Right ventricle myocardium superior (tissue), 1 donor: ENCODE results near the gene MRC2. TPM values are rescaled to one million over a fixed set of nuclear protein-coding genes. Genes with fewer than 3 reads are reported as not detected.

Experiments
- ATAC-seq: fragments of 200-7000 bp; cut with Tn5 transposase; one replicate; pipeline ENCODE4 v1.9.1; 2020; ENCODE audit warnings: mild to moderate bottlenecking; ENCODE audit not compliant: poor library complexity
- DNase-seq: peaks from one replicate; pipeline ENCODE4 v3.0.0-alpha.2; 2020
- intact Hi-C: fragments of 100-400 bp; cut with DNase I; formaldehyde crosslinking; loops from one replicate; pipeline ENCODE4 v1.11.2; 2022
- total RNA-seq: library from RNA; stranded (reverse); fragmentation: NEBNext Ultra II Directional; extraction: Animal tissue kit (Norgen Biotek cat#: 25700); gene quantifications from one replicate; pipeline ENCODE4 v1.2.1, GENCODE V29; 2021
- donor health status: DM: no; HTN: yes; CAD: no; lungs with severe emphysema.

The MRC2 gene
- total RNA-seq, 1 donor from 2014 or later, result 23.0 TPM

GRCh38 chr17:62655656-62656055, 28.2 kb downstream of the MRC2 start:
- DNase-seq (no peak), ATAC-seq (no peak)
- intact Hi-C loops, result no loop called here

GRCh38 chr17:62656446-62656845, 29.0 kb downstream of the MRC2 start:
- ATAC-seq (no peak), DNase-seq (no peak)
- intact Hi-C loops, result no loop called here

- intact Hi-C loops, result no loop called here
- no peak for ATAC-seq
- no peak for DNase-seq
Observed at GRCh38 chr17:62657145-62657665, 29.7 kb downstream of the MRC2 start.

DNA sequence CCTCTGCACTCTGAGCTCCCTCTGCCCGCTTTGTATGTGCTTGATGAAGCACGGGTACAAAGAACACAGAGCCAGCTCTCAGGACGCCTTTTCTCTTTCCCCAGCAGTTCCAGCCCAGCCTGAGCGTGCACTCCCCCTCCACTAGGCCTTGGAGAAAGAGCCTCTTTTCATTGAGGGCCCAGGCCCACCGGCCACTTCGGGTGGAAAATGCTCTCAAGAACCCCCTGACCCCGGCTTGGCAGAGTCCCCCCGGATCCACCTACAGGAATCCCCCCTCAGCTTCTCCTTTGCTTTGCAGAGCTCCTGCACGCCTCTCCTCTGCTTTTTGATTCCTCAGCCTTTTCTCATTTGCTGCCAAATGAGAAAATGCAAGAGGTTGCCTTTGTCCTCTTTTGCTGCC, 30.2 kb downstream of the MRC2 start:
- no peak for DNase-seq
- ATAC-seq, result no peak
- intact Hi-C loops, result no loop called here

DNA sequence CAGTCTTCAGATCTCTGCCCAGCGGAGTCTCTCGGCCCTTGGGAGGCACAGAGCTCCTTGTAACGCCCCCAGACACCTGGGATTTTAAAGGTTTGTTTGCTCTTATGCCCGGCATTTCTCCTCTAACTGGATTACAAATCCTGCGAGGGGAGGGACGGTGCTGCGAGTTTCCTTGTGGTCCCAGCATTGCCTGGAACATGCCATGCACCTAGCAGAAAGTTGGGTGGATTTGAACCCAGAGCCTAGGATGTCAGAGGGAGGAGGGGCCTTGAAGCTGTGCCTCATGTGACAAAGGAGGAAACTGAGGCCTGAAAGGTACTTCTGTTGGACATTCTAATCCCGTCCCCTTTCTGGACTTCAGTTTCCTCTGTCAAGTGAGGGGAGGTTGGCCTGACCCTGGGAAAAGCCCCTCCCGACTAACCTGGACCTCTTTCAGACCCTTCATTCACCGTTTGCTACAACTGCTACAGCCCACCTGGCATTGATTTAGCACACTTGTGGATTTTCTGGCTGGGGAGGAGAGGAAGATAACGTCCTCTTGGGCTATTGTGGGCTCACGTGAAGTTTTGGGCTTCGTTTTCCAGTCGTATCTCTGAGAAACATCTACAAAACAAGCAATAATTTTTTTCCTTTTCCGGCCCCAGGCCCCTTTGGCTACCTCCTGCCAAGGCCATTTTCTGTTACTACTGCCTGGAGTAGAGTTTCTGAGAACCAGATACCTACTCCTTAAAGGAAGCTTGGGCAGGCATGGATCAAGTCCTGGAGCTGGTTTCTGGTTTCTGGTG, 30.9 kb downstream of the MRC2 start:
- DNase-seq, result no peak
- ATAC-seq, result no peak
- intact Hi-C loops, result no loop called here

DNA sequence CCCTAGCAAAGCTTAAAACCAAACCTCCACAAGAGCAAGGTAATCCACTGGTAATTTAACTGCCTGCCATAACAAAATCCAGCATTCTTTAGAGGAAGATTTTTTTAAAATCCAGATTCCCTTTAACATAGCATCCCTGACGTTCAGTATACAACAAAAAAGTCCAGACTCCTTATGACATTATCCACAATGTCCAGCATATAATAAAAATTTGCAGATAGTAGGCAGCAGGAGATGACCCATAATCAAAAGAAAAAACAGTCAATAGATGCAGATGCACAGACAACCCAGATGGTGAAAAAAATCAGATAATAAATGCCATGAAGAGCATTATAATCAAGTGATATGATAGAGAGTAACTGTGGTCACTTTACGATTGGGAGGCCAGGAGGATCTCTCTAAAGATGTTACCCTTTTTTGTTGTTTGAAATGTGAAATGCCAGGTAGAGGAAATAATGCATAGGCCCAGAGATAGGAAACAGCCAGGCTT, 33.2 kb downstream of the MRC2 start:
- DNase-seq (no peak), ATAC-seq (no peak)
- intact Hi-C loops, result no loop called here

GRCh38 chr17:62661337-62661736, 33.9 kb downstream of the MRC2 start:
- ATAC-seq, result no peak
- intact Hi-C loops, result no loop called here
- DNase-seq, result no peak

DNA sequence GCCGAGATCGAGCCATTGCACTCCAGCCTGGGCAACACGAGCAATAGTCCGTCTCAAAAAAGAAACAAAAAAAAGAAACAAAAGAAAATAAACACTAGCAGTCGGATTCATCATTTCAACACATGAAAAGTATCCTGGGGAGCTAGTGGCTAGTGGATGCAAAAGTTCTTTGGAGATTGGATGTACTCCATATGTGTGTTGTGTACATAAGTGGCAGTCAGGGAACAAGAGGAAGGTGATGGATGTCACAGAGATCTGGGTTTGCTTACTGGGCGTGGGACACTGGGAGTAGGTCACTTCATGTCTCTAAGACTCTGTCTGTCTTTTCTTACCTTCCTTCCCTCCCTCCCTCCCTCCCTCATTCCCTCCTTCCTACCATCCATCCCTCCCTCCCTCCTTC, 35.4 kb downstream of the MRC2 start:
- no peak for ATAC-seq
- intact Hi-C loops, result no loop called here
- DNase-seq, result no peak

DNA sequence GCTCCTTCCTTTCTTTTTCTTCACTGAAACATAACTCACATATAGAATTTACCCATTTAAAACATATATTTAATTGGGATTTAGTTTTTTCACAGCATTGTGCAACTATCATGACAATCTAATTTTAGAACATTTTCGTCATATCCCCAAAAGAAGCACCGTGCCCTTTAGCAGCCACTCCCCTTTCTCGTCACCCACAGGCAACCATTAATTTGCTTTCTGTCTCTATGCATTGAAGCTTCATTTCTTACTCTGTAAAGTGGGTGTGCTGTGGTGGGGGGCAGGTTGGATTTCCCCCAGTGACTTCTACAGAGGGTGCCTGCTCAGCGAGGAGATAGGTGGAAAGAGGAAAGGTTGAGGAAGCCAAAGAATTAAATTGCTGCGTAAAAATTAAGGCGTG, 35.8 kb downstream of the MRC2 start:
- intact Hi-C loops, result no loop called here
- no peak for ATAC-seq
- no peak for DNase-seq

DNA sequence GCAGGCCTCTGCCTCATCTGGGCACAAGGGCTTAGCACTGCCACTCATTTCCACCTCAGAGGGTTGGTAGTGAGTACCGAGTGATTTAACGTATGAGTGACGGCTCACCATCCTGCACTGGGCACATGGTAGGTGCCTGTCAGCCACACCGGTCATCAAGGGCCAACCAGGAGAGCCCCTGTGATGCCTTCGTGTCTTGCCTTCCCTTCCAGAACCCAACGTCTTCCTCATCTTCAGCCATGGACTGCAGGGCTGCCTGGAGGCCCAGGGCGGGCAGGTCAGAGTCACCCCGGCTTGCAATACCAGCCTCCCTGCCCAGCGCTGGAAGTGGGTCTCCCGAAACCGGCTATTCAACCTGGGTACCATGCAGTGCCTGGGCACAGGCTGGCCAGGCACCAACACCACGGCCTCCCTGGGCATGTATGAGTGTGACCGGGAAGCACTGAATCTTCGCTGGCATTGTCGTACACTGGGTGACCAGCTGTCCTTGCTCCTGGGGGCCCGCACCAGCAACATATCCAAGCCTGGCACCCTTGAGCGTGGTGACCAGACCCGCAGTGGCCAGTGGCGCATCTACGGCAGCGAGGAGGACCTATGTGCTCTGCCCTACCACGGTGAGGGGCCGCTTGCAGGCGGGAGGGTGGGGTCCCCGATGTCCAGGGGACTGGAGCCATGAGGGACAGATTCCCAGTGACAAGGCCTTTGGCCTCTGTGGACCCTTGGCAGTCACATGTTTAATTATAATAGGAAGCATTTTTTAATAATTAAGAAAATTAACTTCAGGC, 37.1 kb downstream of the MRC2 start:
- ATAC-seq (no peak), DNase-seq (no peak)
- intact Hi-C loops, result no loop called here

DNA sequence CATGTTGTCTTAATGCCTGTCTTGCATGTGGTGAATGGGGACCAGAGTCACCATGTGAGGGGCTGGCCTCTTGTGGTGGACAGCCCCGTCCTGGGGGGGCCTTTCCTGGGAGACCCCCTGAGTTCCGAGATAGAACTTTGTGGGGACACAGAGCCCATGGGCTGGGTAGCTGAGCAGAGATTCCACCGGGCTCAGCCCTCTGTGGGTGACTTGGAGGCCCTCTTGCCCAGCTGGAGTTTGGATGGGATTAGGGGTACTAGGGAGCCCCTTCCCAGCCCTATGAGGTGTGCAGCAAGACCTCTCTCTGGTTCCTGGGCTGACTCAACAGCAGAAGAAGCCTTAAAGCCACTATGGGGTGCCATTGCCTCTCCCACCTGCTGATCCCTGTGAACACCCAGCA, 38.1 kb downstream of the MRC2 start:
- no peak for ATAC-seq
- DNase-seq, result no peak
- intact Hi-C loops, result no loop called here

DNA sequence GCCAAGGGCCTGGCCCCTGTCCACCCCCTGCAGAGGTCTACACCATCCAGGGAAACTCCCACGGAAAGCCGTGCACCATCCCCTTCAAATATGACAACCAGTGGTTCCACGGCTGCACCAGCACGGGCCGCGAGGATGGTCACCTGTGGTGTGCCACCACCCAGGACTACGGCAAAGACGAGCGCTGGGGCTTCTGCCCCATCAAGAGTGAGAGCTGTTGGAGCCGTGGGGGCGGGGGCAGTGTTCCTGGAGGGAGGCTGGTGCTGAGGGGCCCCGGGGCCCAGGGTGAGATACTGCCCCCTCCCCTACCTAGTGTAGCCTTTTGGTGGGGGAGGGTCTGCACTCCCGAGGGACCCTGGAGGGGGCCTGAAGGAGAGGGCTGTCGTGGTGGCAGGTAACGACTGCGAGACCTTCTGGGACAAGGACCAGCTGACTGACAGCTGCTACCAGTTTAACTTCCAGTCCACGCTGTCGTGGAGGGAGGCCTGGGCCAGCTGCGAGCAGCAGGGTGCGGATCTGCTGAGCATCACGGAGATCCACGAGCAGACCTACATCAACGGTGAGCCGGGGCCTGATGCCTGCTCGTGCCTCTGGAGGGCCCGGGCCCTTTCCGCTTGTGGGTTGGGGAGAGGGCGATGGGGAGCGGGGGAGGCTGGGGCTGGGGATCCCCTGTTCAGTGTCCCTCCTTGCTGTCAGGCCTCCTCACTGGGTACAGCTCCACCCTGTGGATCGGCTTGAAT, 38.8 kb downstream of the MRC2 start:
- DNase-seq (no peak), ATAC-seq (no peak)
- intact Hi-C loops, result no loop called here

DNA sequence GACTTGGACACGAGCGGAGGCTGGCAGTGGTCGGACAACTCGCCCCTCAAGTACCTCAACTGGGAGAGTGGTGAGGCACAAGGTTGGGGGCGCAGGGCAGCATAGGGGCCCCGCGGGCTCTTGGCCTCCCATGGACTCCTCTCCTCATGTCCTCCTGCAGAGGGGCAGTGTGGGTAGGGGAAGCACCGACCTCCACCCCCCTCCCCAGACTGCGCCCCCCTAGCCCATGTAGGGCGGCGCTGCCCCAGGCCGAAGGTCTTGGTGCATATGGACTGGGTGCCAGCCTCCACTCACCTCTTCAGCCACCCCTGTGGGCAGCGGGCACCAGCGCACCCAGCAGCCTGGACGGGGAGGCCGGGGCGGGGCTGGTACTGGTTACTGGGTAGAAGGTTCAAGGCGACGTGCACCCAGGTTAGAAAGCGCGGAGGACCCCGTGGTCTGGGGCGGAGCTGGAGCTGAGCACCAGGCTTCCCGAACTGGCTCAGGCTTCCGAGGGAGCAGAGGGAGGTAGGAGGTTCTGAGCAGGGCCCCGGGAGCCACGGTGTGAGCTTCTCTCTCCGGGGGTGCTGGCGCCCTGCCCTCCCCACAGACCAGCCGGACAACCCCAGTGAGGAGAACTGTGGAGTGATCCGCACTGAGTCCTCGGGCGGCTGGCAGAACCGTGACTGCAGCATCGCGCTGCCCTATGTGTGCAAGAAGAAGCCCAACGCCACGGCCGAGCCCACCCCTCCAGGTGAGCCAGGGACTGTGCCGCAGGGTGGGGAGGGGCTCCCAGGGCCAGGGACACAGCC, 39.5 kb downstream of the MRC2 start:
- DNase-seq, result no peak
- no peak for ATAC-seq
- intact Hi-C loops, result no loop called here

- intact Hi-C loops, result no loop called here
- no peak for ATAC-seq
- DNase-seq, result no peak
Observed at GRCh38 chr17:62668091-62668804, 40.8 kb downstream of the MRC2 start.

DNA sequence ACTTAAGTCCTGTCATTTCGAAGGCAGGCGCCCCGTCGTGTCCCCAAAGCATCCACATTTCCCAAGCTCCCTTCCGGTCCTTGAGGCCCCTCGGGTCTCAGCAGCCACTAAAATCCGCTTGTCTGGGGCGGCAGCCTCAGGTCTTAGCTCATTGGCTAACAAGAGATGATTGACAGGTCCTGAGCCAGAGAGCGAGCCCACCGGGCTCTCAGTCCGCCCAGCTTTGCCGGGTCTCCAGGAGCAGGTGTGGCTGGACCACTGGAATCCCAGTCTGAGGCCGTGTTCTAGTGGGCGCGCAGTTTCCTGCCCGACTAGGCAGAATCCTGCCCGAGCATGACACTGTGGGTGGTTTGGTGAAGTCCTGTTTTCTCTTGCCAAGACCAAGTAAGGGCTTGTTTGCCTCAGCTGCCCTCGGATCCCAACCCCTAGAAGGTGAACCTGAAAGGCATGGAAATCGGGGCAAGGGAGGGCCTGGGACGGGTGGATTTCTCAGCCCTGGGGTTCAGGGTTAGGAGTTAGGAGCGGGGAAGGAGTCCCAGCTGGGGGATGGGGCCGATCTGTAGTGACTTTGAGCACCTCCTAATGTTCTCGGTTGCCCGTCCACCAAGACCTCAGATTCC, 42.8 kb downstream of the MRC2 start:
- ATAC-seq (no peak), DNase-seq (no peak)
- intact Hi-C loops, result loop anchor here (10.0 kb wide), 1 partner anchor 734 kb away; no protein-coding TSS in a partner anchor

- intact Hi-C loops, result loop anchor here (10.0 kb wide), 1 partner anchor 733 kb away; no protein-coding TSS in a partner anchor
- ATAC-seq (no peak), DNase-seq (no peak)
Observed at GRCh38 chr17:62671553-62671952, 44.1 kb downstream of the MRC2 start.

GRCh38 chr17:62672957-62673356, 45.5 kb downstream of the MRC2 start:
- DNase-seq, result no peak
- intact Hi-C loops, result loop anchor here (10.0 kb wide), 1 partner anchor 732 kb away; no protein-coding TSS in a partner anchor

More at GRCh38 chr17:62672957-62673356, 45.5 kb downstream of the MRC2 start:
- ATAC-seq, result no peak
